Spleen (tissue), 11 donors: ENCODE results near the gene GCM1. TPM values are rescaled to one million over a fixed set of nuclear protein-coding genes. Genes with fewer than 3 reads are reported as not detected.

Experiments used
- DNase-seq: peaks from one replicate; pipeline ENCODE4 v3.0.0-alpha.2; 2020
- H3K27ac ChIP-seq, 8 donors: fragments of 200-600 bp; sonication (generic) in 7 of 8; 1 replicate in 4 of 8; 2 replicates in 4 of 8; pipeline versions ENCODE4 v1.5.0 to v1.8.0; 2016 to 2021; ENCODE audit warnings: inconsistent platforms in 4 of 8, mild to moderate bottlenecking in 4 of 8, moderate library complexity in 1 of 8
- H3K27me3 ChIP-seq, 7 donors: fragments of 200-600 bp; sonication (generic) in 6 of 7; replicated peaks in 1 of 7; 1 replicate in 4 of 7; 2 replicates in 3 of 7; pipeline versions ENCODE4 v1.5.0 to v1.8.0; 2016 to 2021; ENCODE audit warnings: inconsistent platforms in 3 of 7, mild to moderate bottlenecking in 1 of 7
- H3K36me3 ChIP-seq, 6 donors: fragments of 200-600 bp; sonication (generic) in 5 of 6; 1 replicate in 4 of 6; 2 replicates in 2 of 6; pipeline versions ENCODE4 v1.5.0 to v1.8.0; 2016 to 2021; ENCODE audit warnings: inconsistent platforms in 2 of 6
- H3K4me1 ChIP-seq, 6 donors: fragments of 200-600 bp; sonication (generic) in 5 of 6; 1 replicate in 3 of 6; 2 replicates in 3 of 6; pipeline versions ENCODE4 v1.5.0 to v1.8.0; 2016 to 2021; ENCODE audit warnings: inconsistent platforms in 3 of 6
- H3K4me3 ChIP-seq, 8 donors: fragments of 200-600 bp; sonication (generic) in 7 of 8; 1 replicate in 4 of 8; 2 replicates in 4 of 8; pipeline versions ENCODE4 v1.5.0 to v1.8.0; 2016 to 2021; ENCODE audit warnings: inconsistent platforms in 4 of 8, mild to moderate bottlenecking in 4 of 8, moderate library complexity in 2 of 8
- H3K9me3 ChIP-seq, 8 donors: fragments of 200-600 bp; sonication (generic) in 7 of 8; 1 replicate in 4 of 8; 2 replicates in 4 of 8; pipeline versions ENCODE4 v1.5.0 to v1.8.0; 2016 to 2021; ENCODE audit warnings: inconsistent platforms in 4 of 8
- CTCF ChIP-seq, 11 experiments: fragments of 200-600 bp in 7 of 11; fragments of 450-650 bp in 4 of 11; sonication (generic) in 4 of 11; IDR thresholded peaks in 8 of 11; conservative IDR thresholded peaks in 3 of 11; 1 replicate in 7 of 11; 2 replicates in 4 of 11; pipeline versions ENCODE4 v1.4.0 to v1.8.0; 2016 to 2021; ENCODE audit warnings: antibody characterized with exemption in 11 of 11, inconsistent platforms in 4 of 11, mild to moderate bottlenecking in 1 of 11
- POLR2A ChIP-seq, 3 donors: fragments of 450-650 bp; IDR thresholded peaks; one replicate each; pipeline ENCODE4 v1.5.1; 2017; ENCODE audit warnings: antibody characterized with exemption in 3 of 3, mild to moderate bottlenecking in 1 of 3
- POLR2AphosphoS5 ChIP-seq, 3 donors: sonication (generic); formaldehyde crosslinking; IDR thresholded peaks; one replicate each; pipeline ENCODE4 v1.5.1; 2017; ENCODE audit warnings: antibody characterized with exemption in 3 of 3
- WGBS, 5 donors: extraction: QIAGEN DNeasy Blood & Tissue Kit in 3 of 5; methylation state at CpG; one replicate each; pipeline versions ENCODE4 v1.1.5 to v1.1.7; 2013 to 2018; 5-methylcytosine and 5-hydroxymethylcytosine counted together
- intact Hi-C: fragments of 100-400 bp; cut with DNase I; formaldehyde crosslinking; loops from one replicate; pipeline ENCODE4 v1.15.0; 2023; ENCODE audit warnings: low total_unique reads
- polyA plus RNA-seq, 3 donors: library from polyadenylated mRNA; stranded (reverse); fragments of 200-250 nt; gene quantifications; one replicate each; pipeline ENCODE4 v1.2.1, GENCODE V29; 2013
- total RNA-seq, 7 donors: library from RNA; depleted of rRNA in 3 of 7; stranded (reverse); fragments of >200 nt in 3 of 7; fragmentation: NEBNext Ultra II Directional in 4 of 7; extraction: Animal tissue kit (Norgen Biotek cat#: 25700) in 4 of 7; gene quantifications; one replicate each; pipeline versions ENCODE4 v1.1.0 to v1.2.1, GENCODE V29; 2016 to 2021
- donor health status: healthy with polysubstance abuse.
- donor health status: DM: no; HTN: no; CAD: no; lungs with moderate emphysema.
- donor health status: DM: no; HTN: no; CAD: no.
- donor health status: Bipolar disorder and iron deficiency.
- donor health status: healthy.
- donor health status: DM: no; HTN: no; CAD: no.
- donor health status: DM: yes; HTN: yes; CAD: no.

The GCM1 gene
- total and polyA plus RNA-seq, 10 donors, result 0.05 to 1.9 (median 0.22) TPM; not detected in 1

GRCh38 chr6:53119349-53119748 lies 29.3 kb downstream of the GCM1 start:
- TF ChIP-seq POLR2AphosphoS5 (IDR thresholded peaks at IDR 0.05) (no peak), CTCF (IDR thresholded peaks at IDR 0.05 in 8 of 11, conservative IDR thresholded peaks at IDR 0.05 in 3 of 11) (no peak), POLR2A (IDR thresholded peaks at IDR 0.05) (no peak)
- H3K27ac ChIP-seq, result no peak overlapping the region
- no peaks in the 10 kb centered on the region for H3K27me3 ChIP-seq
- H3K4me1 ChIP-seq, result no peaks in the 10 kb centered on the region
- H3K4me3 ChIP-seq, result no peak overlapping the region
- WGBS, 5 donors, result 79 to 92% (median 89%) methylated on average over 1 of the region's 1 CpG
- H3K36me3 ChIP-seq, result no peaks in the 10 kb centered on the region
- peaks cover 0 to 7% (median 0%) of the 10 kb centered on the region in 8 donors for H3K9me3 ChIP-seq
- intact Hi-C loops, result no loop called here
- no peak for DNase-seq

- no peak overlapping the region for H3K4me3 ChIP-seq
- H3K9me3 ChIP-seq, result peaks cover 0 to 7% (median 0%) of the 10 kb centered on the region in 8 donors
- H3K27me3 ChIP-seq, result no peaks in the 10 kb centered on the region
- intact Hi-C loops, result no loop called here
- TF ChIP-seq POLR2A (IDR thresholded peaks at IDR 0.05) (no peak), CTCF (IDR thresholded peaks at IDR 0.05 in 8 of 11, conservative IDR thresholded peaks at IDR 0.05 in 3 of 11) (no peak), POLR2AphosphoS5 (IDR thresholded peaks at IDR 0.05) (no peak)
- DNase-seq, result no peak
- no peaks in the 10 kb centered on the region for H3K36me3 ChIP-seq
- H3K4me1 ChIP-seq, result no peaks in the 10 kb centered on the region
- no peak overlapping the region for H3K27ac ChIP-seq
- WGBS, 5 donors, result 76 to 99% (median 95%) methylated on average over 2 of the region's 2 CpGs
These were observed 32.9 kb downstream of the GCM1 start for GRCh38 chr6:53115741-53116140.

GRCh38 chr6:53115113-53115512 lies 33.5 kb downstream of the GCM1 start:
- intact Hi-C loops, result no loop called here
- DNase-seq, result no peak
- no peak overlapping the region for H3K27ac ChIP-seq
- 88 to 100% (median 94%) methylated on average over 1 of the region's 1 CpG for WGBS, 5 donors
- H3K36me3 ChIP-seq, result no peaks in the 10 kb centered on the region
- TF ChIP-seq POLR2AphosphoS5 (IDR thresholded peaks at IDR 0.05), result no peak
- no peaks in the 10 kb centered on the region for H3K4me1 ChIP-seq
- H3K27me3 ChIP-seq, result no peaks in the 10 kb centered on the region
- no peak overlapping the region for H3K4me3 ChIP-seq
- peaks cover 0 to 7% (median 0%) of the 10 kb centered on the region in 8 donors for H3K9me3 ChIP-seq

- Histone ChIP-seq H3K27ac (no peak overlapping the region), H3K9me3 (peaks cover 0 to 7% (median 0%) of the 10 kb centered on the region in 8 donors), H3K4me1 (no peaks in the 10 kb centered on the region), H3K27me3 (no peaks in the 10 kb centered on the region), H3K36me3 (no peaks in the 10 kb centered on the region), H3K4me3 (no peak overlapping the region)
- no peak for DNase-seq
- TF ChIP-seq CTCF (IDR thresholded peaks at IDR 0.05 in 8 of 11, conservative IDR thresholded peaks at IDR 0.05 in 3 of 11) (no peak), POLR2A (IDR thresholded peaks at IDR 0.05) (no peak), POLR2AphosphoS5 (IDR thresholded peaks at IDR 0.05) (no peak)
- intact Hi-C loops, result no loop called here
- 48 to 82% (median 72%) methylated on average over 4 of the region's 4 CpGs for WGBS, 5 donors
These were observed 34.9 kb downstream of the GCM1 start for GRCh38 chr6:53113742-53114141.

- 63 to 85% (median 67%) methylated on average over 1 of the region's 1 CpG; no CpG with 5 or more reads in 1 of the 5 donors for WGBS, 5 donors
These were observed 35.8 kb downstream of the GCM1 start for GRCh38 chr6:53112871-53113270.

More at GRCh38 chr6:53112871-53113270, 35.8 kb downstream of the GCM1 start:
- Histone ChIP-seq H3K4me3 (no peak overlapping the region), H3K36me3 (no peaks in the 10 kb centered on the region), H3K4me1 (no peaks in the 10 kb centered on the region), H3K27me3 (no peaks in the 10 kb centered on the region), H3K9me3 (peaks cover 0 to 7% (median 0%) of the 10 kb centered on the region in 8 donors), H3K27ac (no peak overlapping the region)
- intact Hi-C loops, result no loop called here
- DNase-seq, result no peak
- TF ChIP-seq POLR2A (IDR thresholded peaks at IDR 0.05) (no peak), CTCF (IDR thresholded peaks at IDR 0.05 in 8 of 11, conservative IDR thresholded peaks at IDR 0.05 in 3 of 11) (no peak), POLR2AphosphoS5 (IDR thresholded peaks at IDR 0.05) (no peak)
